Stimulated activated CD4-positive, alpha-beta T cell treated with anti-CD3 and anti-CD28 coated beads, Interleukin-12 subunit alpha, Interleukin-12 subunit beta, amount 100 ng/mL, for 24 hours (primary cell): ENCODE data around the gene SHB.

Experiments
- DNase-seq, 2 experiments: peaks; one replicate each; pipeline ENCODE4 v3.0.0-alpha.2; 2020; ENCODE audit warnings: low read depth in 2 of 2

The SHB gene

GRCh38 chr9:38088006-38088925 is 19.2 kb upstream of the SHB start:
- DNase-seq: peak; percentile 43 to 61

- DNase-seq: no peak
Measured at GRCh38 chr9:38086496-38086895, 17.5 kb upstream of the SHB start.

GRCh38 chr9:38085308-38085707 is 16.3 kb upstream of the SHB start:
- DNase-seq: no peak

- no peak for DNase-seq
Measured at GRCh38 chr9:38084556-38084880, 15.5 kb upstream of the SHB start.

- DNase-seq: no peak
Measured at GRCh38 chr9:38083858-38084555, 15.0 kb upstream of the SHB start.

- no peak for DNase-seq
Measured at GRCh38 chr9:38082446-38083287, 13.6 kb upstream of the SHB start.

GRCh38 chr9:38081356-38082108 is 12.5 kb upstream of the SHB start:
- DNase-seq: no peak

GRCh38 chr9:38079461-38080031 is 10.5 kb upstream of the SHB start:
- DNase-seq: no peak

- no peak for DNase-seq
Measured at GRCh38 chr9:38075272-38075671, 6.2 kb upstream of the SHB start.

- no peak for DNase-seq
Measured at GRCh38 chr9:38074441-38074961, 5.5 kb upstream of the SHB start.

- DNase-seq: no peak
Measured at GRCh38 chr9:38073882-38074281, 4.9 kb upstream of the SHB start.

- DNase-seq: no peak
Measured at GRCh38 chr9:38071470-38072134, 2.6 kb upstream of the SHB start.

- no peak for DNase-seq
Measured at GRCh38 chr9:38067859-38068681, 957 bp downstream of the SHB start.

- DNase-seq: no peak
Measured at GRCh38 chr9:38066914-38067858, 1.8 kb downstream of the SHB start.

GRCh38 chr9:38066197-38066913 is 2.7 kb downstream of the SHB start:
- DNase-seq: no peak

GRCh38 chr9:38065369-38066075 is 3.5 kb downstream of the SHB start:
- DNase-seq: no peak

- no peak for DNase-seq
Measured at GRCh38 chr9:38064842-38065368, 4.1 kb downstream of the SHB start.
